WTC11 (cell line): ENCODE measurements around the gene PI4KA. TPM values are rescaled to one million over a fixed set of nuclear protein-coding genes. Genes with fewer than 3 reads are reported as not detected.

Experiments
- ATAC-seq: fragments of 200-7000 bp; cut with Tn5 transposase; 2 replicates; pipeline ENCODE4 v1.10.0; 2021; ENCODE audit warnings: mild to moderate bottlenecking, moderate library complexity
- CTCF ChIA-PET: fragments of 300-600 bp; sonication (Branson Sonifier 250); formaldehyde crosslinking; loops from one replicate; lab custom pipeline; 2021; ENCODE audit warnings: antibody characterized with exemption; lab: Charles Lee
- POLR2A ChIA-PET: fragments of 350-600 bp; sonication (Branson Sonifier 250); formaldehyde crosslinking; loops from one replicate; lab custom pipeline; 2021; ENCODE audit warnings: antibody characterized with exemption; lab: Charles Lee
- DNase-seq: peaks from one replicate; pipeline ENCODE4 v3.0.0; 2021; ENCODE audit warnings: low spot score
- H3K27ac Mint-ChIP-seq: 2 replicates; pipeline ENCODE4 v1.8.0; 2021; ENCODE audit warnings: mixed read lengths
- H3K27me3 Mint-ChIP-seq: 2 replicates; pipeline ENCODE4 v1.8.0; 2021; ENCODE audit warnings: low read depth, mild to moderate bottlenecking, moderate library complexity, mixed read lengths
- H3K36me3 Mint-ChIP-seq: 2 replicates; pipeline ENCODE4 v1.8.0; 2021; ENCODE audit warnings: mixed read lengths
- H3K4me1 Mint-ChIP-seq: 2 replicates; pipeline ENCODE4 v1.8.0; 2022; ENCODE audit warnings: mixed read lengths
- H3K4me3 Mint-ChIP-seq: 2 replicates; pipeline ENCODE4 v1.8.0; 2021; ENCODE audit warnings: mild to moderate bottlenecking, moderate library complexity, mixed read lengths
- H3K9me3 Mint-ChIP-seq: 2 replicates; pipeline ENCODE4 v1.8.0; 2021; ENCODE audit warnings: mixed read lengths
- NFATC4 ChIP-seq: fragments of 250-450 bp; sonication (Bioruptor Pico); IDR thresholded peaks from 2 replicates; pipeline ENCODE4 v1.9.0; 2021; ENCODE audit warnings: mild to moderate bottlenecking
- NFE2L1 ChIP-seq: sonication (generic); formaldehyde crosslinking; IDR thresholded peaks from 2 replicates; pipeline ENCODE4 v1.8.1; 2023; ENCODE audit warnings: missing genetic modification reagents
- PRRX2 ChIP-seq: fragments of 250-450 bp; sonication (Bioruptor Pico); IDR thresholded peaks from 2 replicates; pipeline ENCODE4 v1.8.0; 2021; ENCODE audit warnings: mild to moderate bottlenecking
- SOX15 ChIP-seq: fragments of 250-450 bp; sonication (Bioruptor Pico); IDR thresholded peaks from 2 replicates; pipeline ENCODE4 v1.9.0; 2021; ENCODE audit warnings: mild to moderate bottlenecking
- TCF7 ChIP-seq: sonication (generic); formaldehyde crosslinking; IDR thresholded peaks from 2 replicates; pipeline ENCODE4 v1.8.0; 2022; ENCODE audit warnings: mild to moderate bottlenecking, low read depth, missing genetic modification reagents, moderate library complexity
- TEAD1 ChIP-seq: sonication (generic); formaldehyde crosslinking; IDR thresholded peaks from 2 replicates; pipeline ENCODE4 v1.8.0; 2022; ENCODE audit warnings: mild to moderate bottlenecking, missing genetic modification reagents
- ZBTB21 ChIP-seq: sonication (generic); formaldehyde crosslinking; IDR thresholded peaks from 2 replicates; pipeline ENCODE4 v1.8.1; 2023; ENCODE audit warnings: mild to moderate bottlenecking, missing genetic modification reagents, borderline replicate concordance
- ZNF138 ChIP-seq: sonication (generic); formaldehyde crosslinking; conservative IDR thresholded peaks from 2 replicates; pipeline ENCODE4 v1.8.1; 2022; ENCODE audit warnings: mild to moderate bottlenecking, moderate library complexity, missing genetic modification reagents
- total RNA-seq: library from RNA; stranded (reverse); gene quantifications from 3 replicates; pipeline ENCODE4 v1.2.3, GENCODE V29; 2021
- TF ChIP-seq, protein P1 (sequence below): fragments of 250-450 bp; sonication (Bioruptor Pico); IDR thresholded peaks from 2 replicates; pipeline ENCODE4 v1.9.0; 2021; ENCODE audit warnings: mild to moderate bottlenecking, borderline replicate concordance
- TF ChIP-seq, protein P2 (sequence below): sonication (generic); formaldehyde crosslinking; conservative IDR thresholded peaks from 2 replicates; pipeline ENCODE4 v1.8.1; 2023; ENCODE audit warnings: mild to moderate bottlenecking, low read depth, missing genetic modification reagents, moderate library complexity
- TF ChIP-seq, protein P3 (sequence below): sonication (generic); formaldehyde crosslinking; IDR thresholded peaks from 2 replicates; pipeline ENCODE4 v1.8.1; 2022; ENCODE audit warnings: low read depth, missing genetic modification reagents, borderline replicate concordance
- TF ChIP-seq, protein P4 (sequence below): fragments of 250-450 bp; sonication (Bioruptor Pico); IDR thresholded peaks from 2 replicates; pipeline ENCODE4 v1.9.0; 2021; ENCODE audit warnings: mild to moderate bottlenecking
- TF ChIP-seq, protein P5 (sequence below): sonication (generic); formaldehyde crosslinking; IDR thresholded peaks from 2 replicates; pipeline ENCODE4 v1.8.0; 2023; ENCODE audit warnings: missing genetic modification reagents

Gene PI4KA
- total RNA-seq, 1 experiment from 2014 or later = 45.5 TPM

DNA sequence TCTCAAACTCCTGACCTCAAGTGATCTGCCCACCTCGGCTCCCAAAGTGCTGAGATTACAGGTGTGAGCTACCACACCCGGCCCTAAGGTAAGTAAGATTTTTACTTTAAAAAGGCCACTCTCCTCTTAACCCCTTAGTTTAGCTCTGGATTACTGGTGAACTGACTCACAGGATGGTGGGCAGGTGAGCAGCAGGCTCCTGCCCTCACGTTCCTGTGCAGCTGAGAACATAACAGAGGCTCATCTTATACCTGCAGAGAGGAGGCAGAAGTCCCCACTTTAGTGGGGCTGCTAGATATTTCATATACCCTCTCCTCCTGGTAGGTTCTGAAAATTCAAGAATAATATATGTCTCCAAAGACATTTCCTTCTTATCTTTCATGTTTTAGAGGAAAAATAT, 101.8 kb downstream of the PI4KA start:
- no peak for DNase-seq
- no peak overlapping the region for H3K4me3 Mint-ChIP-seq
- H3K27me3 Mint-ChIP-seq = no peaks in the 10 kb centered on the region
- TF ChIP-seq, protein P1, sequence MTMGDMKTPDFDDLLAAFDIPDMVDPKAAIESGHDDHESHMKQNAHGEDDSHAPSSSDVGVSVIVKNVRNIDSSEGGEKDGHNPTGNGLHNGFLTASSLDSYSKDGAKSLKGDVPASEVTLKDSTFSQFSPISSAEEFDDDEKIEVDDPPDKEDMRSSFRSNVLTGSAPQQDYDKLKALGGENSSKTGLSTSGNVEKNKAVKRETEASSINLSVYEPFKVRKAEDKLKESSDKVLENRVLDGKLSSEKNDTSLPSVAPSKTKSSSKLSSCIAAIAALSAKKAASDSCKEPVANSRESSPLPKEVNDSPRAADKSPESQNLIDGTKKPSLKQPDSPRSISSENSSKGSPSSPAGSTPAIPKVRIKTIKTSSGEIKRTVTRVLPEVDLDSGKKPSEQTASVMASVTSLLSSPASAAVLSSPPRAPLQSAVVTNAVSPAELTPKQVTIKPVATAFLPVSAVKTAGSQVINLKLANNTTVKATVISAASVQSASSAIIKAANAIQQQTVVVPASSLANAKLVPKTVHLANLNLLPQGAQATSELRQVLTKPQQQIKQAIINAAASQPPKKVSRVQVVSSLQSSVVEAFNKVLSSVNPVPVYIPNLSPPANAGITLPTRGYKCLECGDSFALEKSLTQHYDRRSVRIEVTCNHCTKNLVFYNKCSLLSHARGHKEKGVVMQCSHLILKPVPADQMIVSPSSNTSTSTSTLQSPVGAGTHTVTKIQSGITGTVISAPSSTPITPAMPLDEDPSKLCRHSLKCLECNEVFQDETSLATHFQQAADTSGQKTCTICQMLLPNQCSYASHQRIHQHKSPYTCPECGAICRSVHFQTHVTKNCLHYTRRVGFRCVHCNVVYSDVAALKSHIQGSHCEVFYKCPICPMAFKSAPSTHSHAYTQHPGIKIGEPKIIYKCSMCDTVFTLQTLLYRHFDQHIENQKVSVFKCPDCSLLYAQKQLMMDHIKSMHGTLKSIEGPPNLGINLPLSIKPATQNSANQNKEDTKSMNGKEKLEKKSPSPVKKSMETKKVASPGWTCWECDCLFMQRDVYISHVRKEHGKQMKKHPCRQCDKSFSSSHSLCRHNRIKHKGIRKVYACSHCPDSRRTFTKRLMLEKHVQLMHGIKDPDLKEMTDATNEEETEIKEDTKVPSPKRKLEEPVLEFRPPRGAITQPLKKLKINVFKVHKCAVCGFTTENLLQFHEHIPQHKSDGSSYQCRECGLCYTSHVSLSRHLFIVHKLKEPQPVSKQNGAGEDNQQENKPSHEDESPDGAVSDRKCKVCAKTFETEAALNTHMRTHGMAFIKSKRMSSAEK = no peak
- TF ChIP-seq, protein P2, sequence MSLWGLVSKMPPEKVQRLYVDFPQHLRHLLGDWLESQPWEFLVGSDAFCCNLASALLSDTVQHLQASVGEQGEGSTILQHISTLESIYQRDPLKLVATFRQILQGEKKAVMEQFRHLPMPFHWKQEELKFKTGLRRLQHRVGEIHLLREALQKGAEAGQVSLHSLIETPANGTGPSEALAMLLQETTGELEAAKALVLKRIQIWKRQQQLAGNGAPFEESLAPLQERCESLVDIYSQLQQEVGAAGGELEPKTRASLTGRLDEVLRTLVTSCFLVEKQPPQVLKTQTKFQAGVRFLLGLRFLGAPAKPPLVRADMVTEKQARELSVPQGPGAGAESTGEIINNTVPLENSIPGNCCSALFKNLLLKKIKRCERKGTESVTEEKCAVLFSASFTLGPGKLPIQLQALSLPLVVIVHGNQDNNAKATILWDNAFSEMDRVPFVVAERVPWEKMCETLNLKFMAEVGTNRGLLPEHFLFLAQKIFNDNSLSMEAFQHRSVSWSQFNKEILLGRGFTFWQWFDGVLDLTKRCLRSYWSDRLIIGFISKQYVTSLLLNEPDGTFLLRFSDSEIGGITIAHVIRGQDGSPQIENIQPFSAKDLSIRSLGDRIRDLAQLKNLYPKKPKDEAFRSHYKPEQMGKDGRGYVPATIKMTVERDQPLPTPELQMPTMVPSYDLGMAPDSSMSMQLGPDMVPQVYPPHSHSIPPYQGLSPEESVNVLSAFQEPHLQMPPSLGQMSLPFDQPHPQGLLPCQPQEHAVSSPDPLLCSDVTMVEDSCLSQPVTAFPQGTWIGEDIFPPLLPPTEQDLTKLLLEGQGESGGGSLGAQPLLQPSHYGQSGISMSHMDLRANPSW (CRISPR knock-in tag) = no peak
- no peak for TF ChIP-seq NFE2L1 (CRISPR knock-in tag)
- TF ChIP-seq PRRX2 (CRISPR knock-in tag) = no peak
- peaks cover 3% of the 10 kb centered on the region for H3K36me3 Mint-ChIP-seq
- no peaks in the 10 kb centered on the region for H3K9me3 Mint-ChIP-seq
- H3K4me1 Mint-ChIP-seq = no peaks in the 10 kb centered on the region
- 0 out of 2 replicates have a peak overlapping the region, but pooled peaks have one; percentile 70 for H3K27ac Mint-ChIP-seq
- ChIA-PET CTCF (interaction anchor here (0.9 to 3.7 kb wide), 4 partner anchors 15 to 163 kb away, joined by 3 to 34 read pairs (median 4); partner anchors contain the start of gene CRKL), POLR2A (no interaction called here)
- ATAC-seq = no peak

DNA sequence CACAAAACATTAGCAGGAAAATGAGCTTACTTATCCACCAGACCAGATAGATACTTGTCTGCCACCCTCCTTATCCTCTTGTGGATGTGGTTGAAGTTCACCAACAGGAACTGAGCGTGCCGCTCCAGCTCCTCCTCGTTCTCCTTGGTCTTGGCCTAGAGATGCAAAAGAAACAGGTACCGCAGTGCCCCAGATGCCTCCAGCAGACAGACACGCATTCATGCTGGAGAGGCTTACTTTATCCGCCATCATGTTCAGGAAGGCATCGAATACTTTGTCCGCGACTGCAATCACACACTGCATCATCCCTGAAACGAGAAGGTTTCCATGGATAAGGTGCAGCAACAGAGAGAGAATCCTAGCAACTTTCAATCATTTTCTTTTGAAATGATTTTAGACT, 105.7 kb downstream of the PI4KA start:
- no peak for DNase-seq
- TF ChIP-seq NFATC4 (CRISPR knock-in tag) (no peak), SOX15 (no peak), ZBTB21 (CRISPR knock-in tag) (no peak), ZNF138 (CRISPR knock-in tag) (no peak), TCF7 (CRISPR knock-in tag) (no peak), TEAD1 (CRISPR knock-in tag) (no peak)
- TF ChIP-seq, protein P3, sequence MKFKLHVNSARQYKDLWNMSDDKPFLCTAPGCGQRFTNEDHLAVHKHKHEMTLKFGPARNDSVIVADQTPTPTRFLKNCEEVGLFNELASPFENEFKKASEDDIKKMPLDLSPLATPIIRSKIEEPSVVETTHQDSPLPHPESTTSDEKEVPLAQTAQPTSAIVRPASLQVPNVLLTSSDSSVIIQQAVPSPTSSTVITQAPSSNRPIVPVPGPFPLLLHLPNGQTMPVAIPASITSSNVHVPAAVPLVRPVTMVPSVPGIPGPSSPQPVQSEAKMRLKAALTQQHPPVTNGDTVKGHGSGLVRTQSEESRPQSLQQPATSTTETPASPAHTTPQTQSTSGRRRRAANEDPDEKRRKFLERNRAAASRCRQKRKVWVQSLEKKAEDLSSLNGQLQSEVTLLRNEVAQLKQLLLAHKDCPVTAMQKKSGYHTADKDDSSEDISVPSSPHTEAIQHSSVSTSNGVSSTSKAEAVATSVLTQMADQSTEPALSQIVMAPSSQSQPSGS (CRISPR knock-in tag) = no peak
- TF ChIP-seq, protein P1 = no peak
- TF ChIP-seq, protein P2 (CRISPR knock-in tag) = no peak
- TF ChIP-seq, protein P4, sequence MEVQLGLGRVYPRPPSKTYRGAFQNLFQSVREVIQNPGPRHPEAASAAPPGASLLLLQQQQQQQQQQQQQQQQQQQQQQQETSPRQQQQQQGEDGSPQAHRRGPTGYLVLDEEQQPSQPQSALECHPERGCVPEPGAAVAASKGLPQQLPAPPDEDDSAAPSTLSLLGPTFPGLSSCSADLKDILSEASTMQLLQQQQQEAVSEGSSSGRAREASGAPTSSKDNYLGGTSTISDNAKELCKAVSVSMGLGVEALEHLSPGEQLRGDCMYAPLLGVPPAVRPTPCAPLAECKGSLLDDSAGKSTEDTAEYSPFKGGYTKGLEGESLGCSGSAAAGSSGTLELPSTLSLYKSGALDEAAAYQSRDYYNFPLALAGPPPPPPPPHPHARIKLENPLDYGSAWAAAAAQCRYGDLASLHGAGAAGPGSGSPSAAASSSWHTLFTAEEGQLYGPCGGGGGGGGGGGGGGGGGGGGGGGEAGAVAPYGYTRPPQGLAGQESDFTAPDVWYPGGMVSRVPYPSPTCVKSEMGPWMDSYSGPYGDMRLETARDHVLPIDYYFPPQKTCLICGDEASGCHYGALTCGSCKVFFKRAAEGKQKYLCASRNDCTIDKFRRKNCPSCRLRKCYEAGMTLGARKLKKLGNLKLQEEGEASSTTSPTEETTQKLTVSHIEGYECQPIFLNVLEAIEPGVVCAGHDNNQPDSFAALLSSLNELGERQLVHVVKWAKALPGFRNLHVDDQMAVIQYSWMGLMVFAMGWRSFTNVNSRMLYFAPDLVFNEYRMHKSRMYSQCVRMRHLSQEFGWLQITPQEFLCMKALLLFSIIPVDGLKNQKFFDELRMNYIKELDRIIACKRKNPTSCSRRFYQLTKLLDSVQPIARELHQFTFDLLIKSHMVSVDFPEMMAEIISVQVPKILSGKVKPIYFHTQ (CRISPR knock-in tag) = no peak
- TF ChIP-seq, protein P5, sequence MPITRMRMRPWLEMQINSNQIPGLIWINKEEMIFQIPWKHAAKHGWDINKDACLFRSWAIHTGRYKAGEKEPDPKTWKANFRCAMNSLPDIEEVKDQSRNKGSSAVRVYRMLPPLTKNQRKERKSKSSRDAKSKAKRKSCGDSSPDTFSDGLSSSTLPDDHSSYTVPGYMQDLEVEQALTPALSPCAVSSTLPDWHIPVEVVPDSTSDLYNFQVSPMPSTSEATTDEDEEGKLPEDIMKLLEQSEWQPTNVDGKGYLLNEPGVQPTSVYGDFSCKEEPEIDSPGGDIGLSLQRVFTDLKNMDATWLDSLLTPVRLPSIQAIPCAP (CRISPR knock-in tag) = no peak
- TF ChIP-seq, all 79 proteins: peak for 0
- ChIA-PET CTCF (interaction anchor here (0.8 kb wide), 1 partner anchor 31 kb away, joined by 3 read pairs; no protein-coding TSS in a partner anchor), POLR2A (no interaction called here)
- Mint-ChIP-seq H3K36me3 (peaks cover 2% of the 10 kb centered on the region), H3K27me3 (no peaks in the 10 kb centered on the region), H3K27ac (no peak overlapping the region), H3K9me3 (no peaks in the 10 kb centered on the region), H3K4me1 (no peaks in the 10 kb centered on the region), H3K4me3 (no peak overlapping the region)
- ATAC-seq = no peak
